PFSK-1 (cell line): ENCODE data around the gene ALOX12.

Experiments used
- POLR2AphosphoS5 ChIP-seq: IDR thresholded peaks from 2 replicates; pipeline ENCODE4 v1.6.1; 2012; ENCODE audit warnings: low read depth, mild to moderate bottlenecking, control low read depth, low read length, moderate library complexity
- REST ChIP-seq, 2 experiments: IDR thresholded peaks; 2 replicates each; pipeline versions ENCODE4 v1.6.1 to v1.8.0; 2011 to 2012; ENCODE audit warnings: low read depth in 2 of 2, low read length in 2 of 2, control low read depth in 1 of 2, inconsistent platforms in 1 of 2, mild to moderate bottlenecking in 1 of 2, moderate library complexity in 1 of 2; ENCODE audit not compliant: insufficient read depth in 1 of 2
- TAF1 ChIP-seq: IDR thresholded peaks from 2 replicates; pipeline ENCODE4 v1.6.1; 2012; ENCODE audit warnings: low read length, control low read depth, borderline replicate concordance; ENCODE audit not compliant: insufficient read depth

DNA sequence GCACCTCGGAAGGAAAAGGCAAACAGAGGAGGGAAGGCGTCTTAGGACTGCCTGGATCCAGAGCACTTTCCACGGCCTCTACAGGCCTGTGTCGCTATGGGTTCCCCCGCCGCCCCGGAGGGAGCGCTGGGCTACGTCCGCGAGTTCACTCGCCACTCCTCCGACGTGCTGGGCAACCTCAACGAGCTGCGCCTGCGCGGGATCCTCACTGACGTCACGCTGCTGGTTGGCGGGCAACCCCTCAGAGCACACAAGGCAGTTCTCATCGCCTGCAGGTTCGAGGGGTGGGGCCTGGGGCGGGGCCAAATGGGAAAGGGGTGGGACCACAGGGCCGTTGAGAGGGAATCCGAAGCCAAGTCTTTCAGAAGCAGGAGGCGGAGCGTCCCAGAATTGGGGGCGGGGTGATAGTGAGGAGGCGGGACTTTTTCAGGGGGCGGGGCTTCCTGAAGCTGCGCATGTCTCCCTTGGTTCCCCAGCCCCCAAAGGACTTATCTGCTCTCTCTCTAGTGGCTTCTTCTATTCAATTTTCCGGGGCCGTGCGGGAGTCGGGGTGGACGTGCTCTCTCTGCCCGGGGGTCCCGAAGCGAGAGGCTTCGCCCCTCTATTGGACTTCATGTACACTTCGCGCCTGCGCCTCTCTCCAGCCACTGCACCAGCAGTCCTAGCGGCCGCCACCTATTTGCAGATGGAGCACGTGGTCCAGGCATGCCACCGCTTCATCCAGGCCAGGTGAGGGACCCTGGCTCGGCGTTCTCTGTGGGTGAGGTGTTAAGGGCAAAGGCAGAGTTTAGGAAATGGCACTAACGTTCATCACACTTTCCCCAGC lies 27.9 kb downstream of the ALOX12 start:
- no peak for TF ChIP-seq POLR2AphosphoS5
- no peak for TF ChIP-seq TAF1
- TF ChIP-seq REST (IDR thresholded peaks at IDR 0.05; ENCODE audit: insufficient read depth in 1 of 2, low read depth in 2 of 2, low read length in 2 of 2), result no peak
